GM19193 (cell line): ENCODE results near the gene CFAP54.

ENCODE experiments used
- POLR2A ChIP-seq: IDR thresholded peaks from 4 replicates; pipeline ENCODE4 v1.6.1; 2011; ENCODE audit not compliant: insufficient read depth, insufficient read length; ENCODE audit errors: extremely low read depth

The CFAP54 gene

GRCh38 chr12:96606644-96607043 lies 117.3 kb downstream of the CFAP54 start:
- no peak for TF ChIP-seq POLR2A

GRCh38 chr12:96617178-96617577 lies 127.8 kb downstream of the CFAP54 start:
- no peak for TF ChIP-seq POLR2A

- no peak for TF ChIP-seq POLR2A
Measured at GRCh38 chr12:96623155-96623554, 133.8 kb downstream of the CFAP54 start.

GRCh38 chr12:96623656-96624217 lies 134.4 kb downstream of the CFAP54 start:
- TF ChIP-seq POLR2A: no peak

GRCh38 chr12:96635844-96636243 lies 146.5 kb downstream of the CFAP54 start:
- no peak for TF ChIP-seq POLR2A

- TF ChIP-seq POLR2A: no peak
Measured at GRCh38 chr12:96636895-96637294, 147.5 kb downstream of the CFAP54 start.

- TF ChIP-seq POLR2A: no peak
Measured at GRCh38 chr12:96648923-96649322, 159.5 kb downstream of the CFAP54 start.

- TF ChIP-seq POLR2A: no peak
Measured at GRCh38 chr12:96652870-96653269, 163.5 kb downstream of the CFAP54 start.

- no peak for TF ChIP-seq POLR2A
Measured at GRCh38 chr12:96658075-96658474, 168.7 kb downstream of the CFAP54 start.

- no peak for TF ChIP-seq POLR2A
Measured at GRCh38 chr12:96669786-96670185, 180.4 kb downstream of the CFAP54 start.

- no peak for TF ChIP-seq POLR2A
Measured at GRCh38 chr12:96670334-96670899, 181.0 kb downstream of the CFAP54 start.

GRCh38 chr12:96677363-96677762 lies 188.0 kb downstream of the CFAP54 start:
- TF ChIP-seq POLR2A: no peak

GRCh38 chr12:96687719-96688118 lies 198.3 kb downstream of the CFAP54 start:
- TF ChIP-seq POLR2A: no peak

- TF ChIP-seq POLR2A: no peak
Measured at GRCh38 chr12:96698521-96698920, 209.1 kb downstream of the CFAP54 start.

GRCh38 chr12:96698965-96699364 lies 209.6 kb downstream of the CFAP54 start:
- TF ChIP-seq POLR2A: no peak

GRCh38 chr12:96701856-96702255 lies 212.5 kb downstream of the CFAP54 start:
- TF ChIP-seq POLR2A: no peak

- TF ChIP-seq POLR2A: no peak
Measured at GRCh38 chr12:96710127-96710745, 220.9 kb downstream of the CFAP54 start.

GRCh38 chr12:96711364-96711763 lies 222.0 kb downstream of the CFAP54 start:
- TF ChIP-seq POLR2A: no peak

GRCh38 chr12:96714199-96714598 lies 224.8 kb downstream of the CFAP54 start:
- no peak for TF ChIP-seq POLR2A
